ENCODE measurements around the gene GLP2R.

GLP2R gene

DNA sequence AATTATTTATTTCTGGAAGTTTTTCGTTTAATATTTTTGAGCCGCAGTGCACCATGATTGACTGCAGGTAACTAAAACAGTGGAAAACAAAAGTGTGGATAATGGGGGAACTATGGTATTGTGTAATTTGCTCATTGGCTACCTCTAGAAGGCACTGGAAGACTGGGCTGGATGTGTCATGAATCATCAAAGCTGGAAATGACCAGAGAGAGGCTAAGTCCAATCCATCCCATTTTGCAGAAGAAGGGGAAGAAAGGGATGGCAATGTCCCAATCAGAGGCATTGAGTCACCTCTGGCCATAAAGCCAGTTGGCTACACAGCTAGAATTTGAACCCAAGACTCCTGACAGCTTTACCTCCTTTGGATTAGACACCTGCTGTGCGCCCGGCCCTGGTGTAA, 29.3 kb downstream of the GLP2R start:
- no peak for DNase-seq (ENCODE audit: low read depth)

GRCh38 chr17:9859781-9860180, 34.1 kb downstream of the GLP2R start:
- no peak for DNase-seq (ENCODE audit: low read depth)

GRCh38 chr17:9860851-9861250, 35.1 kb downstream of the GLP2R start:
- no peak for DNase-seq (ENCODE audit: low read depth)

DNA sequence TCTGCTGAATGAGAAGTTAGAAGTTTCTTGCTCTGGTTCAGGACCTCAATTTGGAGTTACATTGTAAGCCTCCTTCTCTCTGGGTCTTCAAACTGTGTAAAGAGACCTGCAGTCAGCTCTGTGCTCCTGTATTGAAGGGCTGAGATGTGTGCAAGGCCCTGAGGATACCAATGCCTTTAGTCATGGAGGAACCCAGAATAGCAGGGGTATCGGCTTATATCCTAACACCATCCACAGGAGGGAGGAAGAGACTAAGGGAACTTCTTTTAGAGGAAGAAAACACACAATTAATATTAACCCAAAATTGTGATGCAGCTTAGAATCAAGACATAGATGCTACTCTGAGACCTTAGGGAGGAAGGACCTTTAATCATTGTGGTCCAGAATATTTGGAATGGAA, 36.5 kb downstream of the GLP2R start:
- DNase-seq (ENCODE audit: low read depth) = no peak

DNA sequence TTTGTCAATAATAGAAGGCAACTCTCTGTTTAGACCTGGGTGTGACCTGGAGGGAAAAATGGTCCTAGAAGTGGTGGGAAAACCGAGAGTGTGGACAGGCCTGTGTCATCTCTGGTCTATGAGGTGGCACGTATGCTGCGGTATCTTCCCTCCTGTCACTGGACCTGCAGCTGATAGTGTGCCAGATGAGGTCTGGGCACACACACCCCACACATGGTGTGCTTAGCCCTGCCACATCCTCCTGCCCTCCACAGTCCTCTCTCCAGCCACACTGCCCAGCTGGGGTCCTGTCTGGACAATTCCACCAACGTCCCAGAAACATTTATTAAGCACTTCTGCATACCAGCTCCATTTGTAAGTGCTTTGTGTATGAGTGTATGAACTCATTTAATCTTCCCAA, 37.2 kb downstream of the GLP2R start:
- DNase-seq (ENCODE audit: low read depth) = no peak

GRCh38 chr17:9865586-9865985, 39.9 kb downstream of the GLP2R start:
- no peak for DNase-seq (ENCODE audit: low read depth)

GRCh38 chr17:9868552-9868951, 42.8 kb downstream of the GLP2R start:
- DNase-seq (ENCODE audit: low read depth) = no peak

GRCh38 chr17:9872852-9873251, 47.1 kb downstream of the GLP2R start:
- no peak for DNase-seq (ENCODE audit: low read depth)

- no peak for DNase-seq (ENCODE audit: low read depth)
Observed at GRCh38 chr17:9874722-9875121, 49.0 kb downstream of the GLP2R start.

- DNase-seq (ENCODE audit: low read depth) = peak; percentile 9
Observed at GRCh38 chr17:9875441-9875840, 49.7 kb downstream of the GLP2R start.

GRCh38 chr17:9878356-9878755, 52.6 kb downstream of the GLP2R start:
- DNase-seq (ENCODE audit: low read depth) = no peak

- DNase-seq (ENCODE audit: low read depth) = no peak
Observed at GRCh38 chr17:9878786-9879525, 53.2 kb downstream of the GLP2R start.

- DNase-seq (ENCODE audit: low read depth) = no peak
Observed at GRCh38 chr17:9880582-9880999, 54.9 kb downstream of the GLP2R start.

- no peak for DNase-seq (ENCODE audit: low read depth)
Observed at GRCh38 chr17:9883451-9883850, 57.7 kb downstream of the GLP2R start.

DNA sequence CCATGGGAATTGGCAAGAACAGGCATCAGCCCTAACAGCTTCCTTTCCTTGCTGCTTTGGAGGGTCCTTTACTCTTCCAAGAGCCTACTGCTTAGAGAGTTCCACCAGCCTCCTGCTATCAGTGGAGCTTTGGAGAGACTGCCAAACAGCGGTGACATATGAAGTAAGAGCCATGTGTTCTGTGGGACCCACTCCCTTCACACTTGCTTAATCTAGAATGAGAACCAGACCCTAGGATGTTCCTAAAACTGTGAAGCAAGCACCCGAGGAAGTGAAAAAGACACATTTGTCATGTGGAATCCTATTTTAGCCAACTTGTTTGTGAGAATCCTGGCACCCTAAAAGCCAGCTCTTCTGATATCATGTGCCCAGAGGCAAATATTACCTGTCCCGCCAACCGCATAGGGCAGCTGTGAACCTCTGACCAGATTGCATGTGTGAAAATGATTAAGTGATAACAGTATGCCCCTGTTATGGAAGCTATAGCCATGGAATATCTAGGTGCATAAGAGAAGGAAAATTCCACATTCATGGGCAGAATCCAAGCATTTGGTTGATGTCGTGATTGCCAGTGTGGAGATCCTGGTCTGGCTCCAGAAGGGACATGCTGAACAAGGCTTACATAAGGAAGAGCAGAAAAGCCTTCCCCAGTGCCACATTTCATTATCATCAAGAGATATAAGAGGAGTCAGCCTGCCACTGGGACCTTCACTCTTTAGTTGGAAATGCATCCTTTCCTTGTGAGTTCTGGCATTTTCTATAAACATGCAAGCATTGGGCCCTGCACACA, 60.6 kb downstream of the GLP2R start:
- no peak for DNase-seq (ENCODE audit: low read depth)

DNA sequence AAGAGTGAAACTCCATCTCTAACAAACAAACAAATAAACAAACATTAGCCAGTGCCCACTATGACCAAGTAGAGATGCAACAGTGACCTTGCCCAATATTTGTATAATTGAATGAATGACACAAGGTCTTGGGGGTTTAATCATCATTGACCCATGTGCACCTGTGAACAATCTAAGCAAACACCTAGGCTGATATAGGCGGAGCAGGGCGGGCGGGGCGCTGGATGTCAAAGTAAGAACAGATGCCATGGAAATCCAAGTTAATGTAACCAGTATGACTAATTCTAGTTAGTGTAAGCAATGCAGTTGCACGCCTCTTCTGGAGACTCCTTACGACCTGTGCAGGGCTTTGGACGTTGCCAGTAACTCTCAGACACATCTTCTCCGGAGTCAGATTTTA, 61.8 kb downstream of the GLP2R start:
- DNase-seq (ENCODE audit: low read depth) = no peak

DNA sequence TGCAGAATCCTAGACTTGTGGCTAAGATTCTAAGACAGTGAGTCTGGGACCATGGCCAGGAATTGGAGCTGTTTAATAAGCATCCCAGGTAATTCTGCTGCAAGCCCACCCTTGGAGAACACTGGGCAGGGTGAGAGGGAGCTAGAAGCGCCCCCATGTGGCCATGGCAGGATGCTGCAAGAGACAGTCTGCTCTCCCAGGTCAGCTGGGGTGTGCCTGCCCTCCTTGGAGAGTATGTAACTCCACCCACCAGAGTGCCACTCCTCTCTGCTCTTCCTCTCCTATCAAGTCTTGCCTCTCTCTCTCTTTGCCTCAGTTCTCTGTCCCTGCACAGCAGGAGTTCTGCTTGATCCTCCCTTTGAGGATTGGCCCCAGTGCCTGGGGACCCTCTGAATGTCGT, 64.4 kb downstream of the GLP2R start:
- no peak for DNase-seq (ENCODE audit: low read depth)

DNA sequence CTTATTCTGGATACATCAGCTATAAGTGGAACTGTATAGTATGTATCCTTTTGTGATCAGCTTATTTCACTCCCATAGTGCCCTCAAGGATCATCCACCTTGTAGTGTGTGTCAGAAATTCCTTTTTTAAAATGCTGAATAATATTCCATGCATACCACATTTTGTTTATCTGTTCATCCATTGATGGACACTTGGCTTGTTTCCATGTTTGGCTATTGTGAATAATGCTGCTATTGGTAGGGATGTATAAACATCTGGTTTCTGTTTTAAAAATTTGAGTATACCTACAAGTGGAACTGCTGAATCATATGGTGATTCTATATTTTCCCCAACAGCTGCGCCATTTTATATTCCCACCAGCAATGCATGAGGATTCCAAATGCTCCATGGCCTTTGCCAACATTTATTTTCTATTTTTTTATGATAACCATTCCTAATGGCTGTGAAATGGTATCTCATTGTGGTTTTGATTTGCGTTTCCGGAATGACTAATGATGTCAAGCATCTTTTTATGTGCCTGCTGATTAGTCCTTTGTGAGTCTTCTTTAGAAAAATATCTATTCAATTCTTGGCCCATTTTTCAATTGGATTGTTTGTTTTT, 67.8 kb downstream of the GLP2R start:
- DNase-seq (ENCODE audit: low read depth) = no peak

GRCh38 chr17:9894231-9894630, 68.5 kb downstream of the GLP2R start:
- DNase-seq (ENCODE audit: low read depth) = no peak

DNA sequence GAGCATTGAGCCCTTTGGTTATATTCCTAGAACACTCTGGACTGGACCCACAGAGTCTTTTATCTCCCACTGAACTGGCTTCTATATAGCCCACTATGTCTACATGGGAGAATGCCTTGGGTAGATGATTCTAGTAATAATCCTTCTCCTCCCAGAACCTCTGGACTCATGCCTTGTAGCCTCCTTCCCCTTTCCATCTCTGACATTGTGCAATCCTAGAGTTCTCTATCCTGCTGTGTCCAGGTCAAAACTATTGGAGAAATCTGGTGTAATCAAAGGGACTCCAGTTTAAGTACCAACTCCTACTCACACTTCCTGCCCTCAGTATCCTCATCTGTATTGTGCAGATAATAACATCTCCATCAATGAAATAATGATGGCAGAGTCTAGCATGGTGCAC, 70.2 kb downstream of the GLP2R start:
- no peak for DNase-seq (ENCODE audit: low read depth)

DNA sequence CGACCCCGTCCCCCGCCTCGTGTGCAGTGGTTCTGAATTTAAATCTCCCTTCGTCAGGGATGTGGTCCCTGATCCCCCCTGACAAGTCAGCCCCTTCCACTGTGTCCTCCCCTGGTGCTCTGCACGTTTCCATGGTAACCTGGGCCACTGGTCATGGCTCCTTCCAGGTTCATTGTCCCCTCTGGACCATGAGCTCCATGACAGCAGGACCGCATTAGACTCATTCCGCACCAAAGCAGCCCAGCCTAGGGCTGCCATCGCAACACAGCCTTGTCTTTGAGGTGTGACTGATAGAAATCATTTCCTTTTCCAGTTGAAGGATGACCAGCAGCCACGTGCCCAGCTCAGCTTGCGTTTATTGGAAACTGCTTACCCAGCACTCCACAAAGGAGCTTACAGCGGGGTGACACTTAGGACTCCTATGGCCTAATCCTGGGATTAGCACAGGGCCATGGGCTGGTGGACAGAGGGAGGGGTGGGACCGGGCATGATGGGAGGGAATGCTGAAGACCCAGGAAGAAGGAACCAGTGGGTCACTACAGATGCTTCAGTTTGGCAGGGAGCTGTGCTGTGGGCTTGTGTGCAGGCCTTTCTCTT, 71.7 kb downstream of the GLP2R start:
- DNase-seq (ENCODE audit: low read depth) = no peak

DNA sequence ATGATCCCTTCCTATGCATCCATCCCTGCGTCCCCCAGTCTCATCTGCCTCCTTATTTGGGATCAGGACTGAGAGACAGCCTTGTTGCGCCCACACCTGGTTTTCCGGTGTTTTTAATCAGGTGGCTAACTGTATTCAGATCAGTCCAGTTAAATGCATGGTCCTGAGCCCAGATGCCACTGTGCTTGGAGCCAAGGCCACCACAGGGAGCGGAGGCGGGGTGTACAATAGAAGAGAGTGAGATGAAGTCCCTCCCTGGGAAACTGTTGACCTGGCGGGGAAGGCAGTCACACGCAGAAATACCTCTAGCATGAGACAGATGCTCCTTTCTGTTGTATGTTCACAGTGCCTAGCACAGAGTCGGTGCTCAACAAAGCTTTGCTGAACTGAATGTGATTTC, 73.1 kb downstream of the GLP2R start:
- no peak for DNase-seq (ENCODE audit: low read depth)
